ENCODE data around the gene SPIRE2. TPM values are rescaled to one million over a fixed set of nuclear protein-coding genes. Genes with fewer than 3 reads are reported as not detected.
A peak's percentile ranks its signal among the peaks of the same experiment; 100 is the strongest.

Gene SPIRE2
- total RNA-seq, 2 donors from 2014 or later: 51.7 to 80.5 TPM

DNA sequence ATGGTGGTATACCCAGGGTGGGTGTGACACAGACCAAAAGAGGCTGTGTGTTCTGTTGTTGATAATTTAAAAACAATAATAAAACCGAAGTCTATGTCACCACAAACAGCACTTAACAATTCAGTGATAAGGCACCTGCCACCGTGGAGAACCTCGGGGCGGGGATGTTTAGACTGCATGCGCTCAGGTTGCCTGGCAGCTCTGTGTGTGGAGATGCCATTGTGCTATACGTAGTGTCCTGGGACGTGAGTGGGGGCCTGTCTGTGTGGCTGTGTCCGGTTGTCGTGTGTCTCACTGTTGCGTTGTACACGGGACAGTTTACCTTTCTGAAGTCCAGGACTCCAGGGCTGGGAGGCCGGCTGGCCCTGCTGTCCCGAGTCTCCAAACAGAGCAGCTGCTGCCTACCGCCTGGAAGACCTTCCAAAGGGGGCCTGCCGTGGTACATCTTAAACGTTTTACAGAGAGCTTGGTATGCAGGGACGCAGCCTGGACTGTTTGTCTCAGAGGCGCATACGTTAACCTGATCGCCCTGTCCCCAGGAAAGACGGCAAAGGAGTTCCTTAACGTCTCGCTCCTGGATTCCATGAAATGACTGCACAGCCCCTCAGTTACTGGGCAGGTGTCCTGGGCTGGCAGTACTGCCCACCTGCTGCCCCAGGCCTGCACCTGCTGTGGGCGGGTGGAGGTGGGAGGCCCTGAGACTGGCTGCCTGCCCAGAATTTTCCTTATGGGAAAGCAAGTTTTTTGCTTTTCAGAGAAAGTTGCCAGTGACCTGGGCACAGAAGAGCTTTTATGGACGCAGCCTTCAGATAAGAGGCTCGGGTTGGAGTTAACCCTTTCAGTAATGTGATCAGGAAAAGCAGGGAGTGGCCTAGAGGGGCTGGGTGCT is 19.0 kb downstream of the SPIRE2 start:
- Histone ChIP-seq H3K9ac (ENCODE audit: low read depth in 2 of 2, low read length in 2 of 2) (peak overlapping the region; percentile 3 to 64), H3K9me3 (no peaks in the 10 kb centered on the region), H3K27ac (peak overlapping the region; percentile 73), H3K27me3 (no peaks in the 10 kb centered on the region), H3K4me1 (peaks cover 12% of the 10 kb centered on the region), H3K4me3 (no peak overlapping the region), H3K36me3 (no peaks in the 10 kb centered on the region)
- intact Hi-C loops (cut with DNase I): no loop called here
- peak; percentile 78 for DNase-seq
- TF ChIP-seq, protein P1, sequence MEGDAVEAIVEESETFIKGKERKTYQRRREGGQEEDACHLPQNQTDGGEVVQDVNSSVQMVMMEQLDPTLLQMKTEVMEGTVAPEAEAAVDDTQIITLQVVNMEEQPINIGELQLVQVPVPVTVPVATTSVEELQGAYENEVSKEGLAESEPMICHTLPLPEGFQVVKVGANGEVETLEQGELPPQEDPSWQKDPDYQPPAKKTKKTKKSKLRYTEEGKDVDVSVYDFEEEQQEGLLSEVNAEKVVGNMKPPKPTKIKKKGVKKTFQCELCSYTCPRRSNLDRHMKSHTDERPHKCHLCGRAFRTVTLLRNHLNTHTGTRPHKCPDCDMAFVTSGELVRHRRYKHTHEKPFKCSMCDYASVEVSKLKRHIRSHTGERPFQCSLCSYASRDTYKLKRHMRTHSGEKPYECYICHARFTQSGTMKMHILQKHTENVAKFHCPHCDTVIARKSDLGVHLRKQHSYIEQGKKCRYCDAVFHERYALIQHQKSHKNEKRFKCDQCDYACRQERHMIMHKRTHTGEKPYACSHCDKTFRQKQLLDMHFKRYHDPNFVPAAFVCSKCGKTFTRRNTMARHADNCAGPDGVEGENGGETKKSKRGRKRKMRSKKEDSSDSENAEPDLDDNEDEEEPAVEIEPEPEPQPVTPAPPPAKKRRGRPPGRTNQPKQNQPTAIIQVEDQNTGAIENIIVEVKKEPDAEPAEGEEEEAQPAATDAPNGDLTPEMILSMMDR (IDR thresholded peaks at IDR 0.05): no peak

DNA sequence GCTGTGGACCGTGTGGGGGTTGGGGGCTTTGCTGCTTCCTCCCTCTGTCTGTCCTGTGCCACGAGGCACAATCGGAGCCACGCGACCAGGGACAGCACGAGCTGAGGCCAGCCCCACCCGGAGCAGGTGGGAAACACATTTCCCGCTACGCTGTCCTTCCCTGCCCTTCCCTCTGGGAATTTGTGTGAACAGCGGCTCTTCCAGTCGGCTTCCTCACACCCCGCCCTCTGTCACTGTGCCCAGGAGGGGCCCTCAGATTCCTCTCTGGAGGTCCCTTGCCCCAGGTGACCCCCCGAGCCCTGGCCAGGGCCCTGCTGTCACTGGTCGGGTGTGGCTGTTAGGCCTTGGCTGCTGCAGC is 19.6 kb downstream of the SPIRE2 start:
- TF ChIP-seq, protein P1 (IDR thresholded peaks at IDR 0.05): no peak
- Histone ChIP-seq H3K27ac (peak overlapping the region; percentile 73), H3K27me3 (no peaks in the 10 kb centered on the region), H3K36me3 (no peaks in the 10 kb centered on the region), H3K4me3 (no peak overlapping the region), H3K4me1 (peaks cover 12% of the 10 kb centered on the region), H3K9ac (ENCODE audit: low read depth in 2 of 2, low read length in 2 of 2) (peak overlapping the region; percentile 3 to 64), H3K9me3 (no peaks in the 10 kb centered on the region)
- peak; percentile 61 for DNase-seq
- intact Hi-C loops (cut with DNase I): no loop called here

DNA sequence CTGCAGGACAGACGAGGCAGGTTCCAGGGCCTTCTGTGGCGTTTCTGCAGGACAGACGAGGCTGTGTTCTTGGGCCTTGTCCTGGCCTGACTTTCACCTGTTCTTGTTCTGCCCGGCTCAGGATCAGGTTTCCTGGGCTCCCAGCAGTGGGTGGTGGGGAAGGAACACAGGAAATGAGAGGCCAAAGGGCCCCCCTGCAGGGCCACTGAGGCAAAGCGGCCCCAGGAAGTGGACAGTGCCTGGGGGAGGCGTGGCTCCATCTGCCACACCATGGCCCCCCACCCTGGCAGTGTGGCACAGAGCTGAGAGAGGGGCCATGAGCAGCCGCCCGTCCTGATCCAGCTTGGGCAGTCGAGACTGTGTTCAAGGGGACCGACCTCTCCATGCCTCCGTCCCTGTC is 20.7 kb downstream of the SPIRE2 start:
- Histone ChIP-seq H3K4me1 (peaks cover 16% of the 10 kb centered on the region), H3K27me3 (no peaks in the 10 kb centered on the region), H3K36me3 (no peaks in the 10 kb centered on the region), H3K4me3 (no peak overlapping the region), H3K27ac (no peak overlapping the region), H3K9me3 (no peaks in the 10 kb centered on the region), H3K9ac (ENCODE audit: low read depth in 2 of 2, low read length in 2 of 2) (no peak overlapping the region)
- TF ChIP-seq, protein P1 (IDR thresholded peaks at IDR 0.05): no peak
- intact Hi-C loops (cut with DNase I): no loop called here
- DNase-seq: no peak

DNA sequence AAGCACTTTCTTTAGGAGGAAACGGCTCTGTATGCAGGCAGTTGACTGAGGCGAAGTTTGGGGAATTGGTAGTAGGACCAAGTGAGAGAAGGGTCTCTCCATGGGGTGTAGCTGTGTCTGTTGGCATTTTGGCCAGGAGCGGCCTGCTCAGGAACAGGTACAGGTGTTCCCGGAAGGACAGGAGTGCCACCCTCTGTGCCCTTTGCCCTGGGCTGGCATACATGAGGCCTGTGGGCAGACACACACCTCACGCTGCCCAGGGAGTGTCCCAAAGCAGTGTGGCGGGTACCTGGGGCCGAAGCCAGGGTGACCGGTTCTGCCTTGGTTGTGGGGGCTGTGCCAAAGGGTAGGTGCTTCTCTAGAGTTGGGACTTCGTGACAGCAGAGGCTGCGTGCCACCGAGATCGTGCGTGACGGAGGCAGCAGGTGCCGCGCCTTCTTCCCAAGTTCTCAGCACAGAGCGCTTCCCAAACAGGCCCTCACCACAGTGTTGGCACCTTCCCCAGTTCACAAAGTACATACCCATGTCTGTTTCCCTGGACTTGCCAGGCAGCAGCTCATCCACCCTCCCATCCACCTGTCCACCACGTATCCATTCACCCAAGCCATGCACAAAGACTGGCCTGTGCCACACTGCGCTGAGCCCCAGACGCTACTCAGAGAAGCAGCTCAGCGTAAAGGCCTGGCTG is 25.2 kb downstream of the SPIRE2 start:
- intact Hi-C loops (cut with DNase I): no loop called here
- Histone ChIP-seq H3K4me1 (peaks cover 4% of the 10 kb centered on the region), H3K4me3 (no peak overlapping the region), H3K9me3 (no peaks in the 10 kb centered on the region), H3K27ac (peak overlapping the region; percentile 49), H3K36me3 (peaks cover 6% of the 10 kb centered on the region), H3K27me3 (no peaks in the 10 kb centered on the region), H3K9ac (ENCODE audit: low read depth in 2 of 2, low read length in 2 of 2) (peak overlapping the region in 1 of 2 donors; percentile 52)
- TF ChIP-seq, protein P1 (IDR thresholded peaks at IDR 0.05): no peak
- peak; percentile 83 for DNase-seq

DNA sequence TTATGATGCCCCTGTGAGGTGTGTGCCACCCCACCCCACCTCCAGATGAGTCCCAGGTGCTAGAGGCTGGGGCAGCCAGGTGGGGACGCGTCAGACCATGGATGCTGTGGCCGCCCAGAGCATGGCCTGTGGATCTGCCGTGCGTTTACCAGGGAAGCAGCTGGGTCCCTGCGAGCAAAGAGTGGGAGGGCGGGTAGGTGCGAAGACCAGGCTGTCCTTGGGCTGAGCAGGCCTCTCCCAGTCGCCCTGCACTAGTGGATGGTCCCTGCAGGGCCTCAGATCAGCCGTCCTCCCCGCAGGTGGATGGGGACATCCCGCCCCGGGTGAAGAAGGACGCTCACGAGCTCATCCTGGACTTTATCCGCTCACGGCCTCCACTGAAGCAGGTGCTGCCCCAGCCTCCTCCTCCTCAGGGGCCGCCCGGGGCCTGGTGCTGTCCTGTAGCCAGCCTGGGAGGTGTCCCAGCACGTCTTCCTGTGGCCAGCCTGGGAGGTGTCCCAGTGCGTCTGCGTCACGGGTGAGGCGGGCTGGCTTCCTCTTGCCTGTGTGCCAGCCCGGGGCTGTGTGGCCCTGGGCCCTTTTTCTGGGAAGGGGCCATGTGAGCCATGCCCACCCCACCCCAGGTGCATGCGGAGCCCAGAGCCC is 27.1 kb downstream of the SPIRE2 start:
- Histone ChIP-seq H3K27me3 (no peaks in the 10 kb centered on the region), H3K9ac (ENCODE audit: low read depth in 2 of 2, low read length in 2 of 2) (no peak overlapping the region), H3K4me3 (no peak overlapping the region), H3K27ac (no peak overlapping the region), H3K9me3 (no peaks in the 10 kb centered on the region), H3K4me1 (peaks cover 4% of the 10 kb centered on the region), H3K36me3 (peaks cover 6% of the 10 kb centered on the region)
- no peak for DNase-seq
- TF ChIP-seq, protein P1 (IDR thresholded peaks at IDR 0.05): no peak
- intact Hi-C loops (cut with DNase I): no loop called here
